Measurements from ENCODE around the gene PVR. TPM values are rescaled to one million over a fixed set of nuclear protein-coding genes. Genes with fewer than 3 reads are reported as not detected.
A peak's percentile ranks its signal among the peaks of the same experiment; 100 is the strongest.
"Not testable (repeated sequence)": the region's sequence is repeated elsewhere in the genome, so short reads cannot be mapped to it uniquely, and the experiment has no call there.

PVR gene
- total RNA-seq, 2 donors from 2014 or later: 21.2 to 31.6 TPM

DNA sequence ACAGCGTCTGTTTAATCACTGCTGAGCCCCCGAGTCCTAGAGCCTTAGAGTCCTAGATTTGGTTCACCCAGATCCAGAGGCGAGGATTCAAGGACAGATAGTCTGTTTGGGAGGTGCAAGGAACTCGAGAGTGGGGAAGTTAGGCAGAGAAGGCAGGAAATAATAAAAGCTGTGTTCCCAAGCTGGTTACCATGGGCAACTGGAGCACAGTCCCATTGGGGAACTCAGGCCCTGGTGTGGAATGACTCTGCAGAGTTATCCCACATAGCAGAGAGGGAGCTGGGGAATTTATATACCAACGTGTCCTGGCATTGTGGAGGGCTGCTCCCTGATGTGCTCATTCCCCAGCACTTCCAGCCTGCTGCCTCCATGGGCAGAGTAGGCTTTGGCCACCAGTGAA, 20.6 kb upstream of the PVR start:
- no peak overlapping the region for H3K27ac ChIP-seq (ENCODE audit: low read depth, low read length)
- H3K36me3 ChIP-seq (ENCODE audit: control insufficient read depth, insufficient read depth, low read length): no peaks in the 10 kb centered on the region
- TF ChIP-seq, protein P1, sequence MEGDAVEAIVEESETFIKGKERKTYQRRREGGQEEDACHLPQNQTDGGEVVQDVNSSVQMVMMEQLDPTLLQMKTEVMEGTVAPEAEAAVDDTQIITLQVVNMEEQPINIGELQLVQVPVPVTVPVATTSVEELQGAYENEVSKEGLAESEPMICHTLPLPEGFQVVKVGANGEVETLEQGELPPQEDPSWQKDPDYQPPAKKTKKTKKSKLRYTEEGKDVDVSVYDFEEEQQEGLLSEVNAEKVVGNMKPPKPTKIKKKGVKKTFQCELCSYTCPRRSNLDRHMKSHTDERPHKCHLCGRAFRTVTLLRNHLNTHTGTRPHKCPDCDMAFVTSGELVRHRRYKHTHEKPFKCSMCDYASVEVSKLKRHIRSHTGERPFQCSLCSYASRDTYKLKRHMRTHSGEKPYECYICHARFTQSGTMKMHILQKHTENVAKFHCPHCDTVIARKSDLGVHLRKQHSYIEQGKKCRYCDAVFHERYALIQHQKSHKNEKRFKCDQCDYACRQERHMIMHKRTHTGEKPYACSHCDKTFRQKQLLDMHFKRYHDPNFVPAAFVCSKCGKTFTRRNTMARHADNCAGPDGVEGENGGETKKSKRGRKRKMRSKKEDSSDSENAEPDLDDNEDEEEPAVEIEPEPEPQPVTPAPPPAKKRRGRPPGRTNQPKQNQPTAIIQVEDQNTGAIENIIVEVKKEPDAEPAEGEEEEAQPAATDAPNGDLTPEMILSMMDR (conservative IDR thresholded peaks at IDR 0.05): no peak
- Mint-ChIP-seq H3K4me1 (peaks cover 6% of the 10 kb centered on the region), H3K4me3 (no peak overlapping the region), H3K9me3 (no peaks in the 10 kb centered on the region), H3K36me3 (ENCODE audit: low read depth) (no peaks in the 10 kb centered on the region), H3K27me3 (ENCODE audit: insufficient read depth) (peaks cover 2% of the 10 kb centered on the region), H3K27ac (peak overlapping the region; percentile 14)
- DNase-seq: no peak
- no peaks in the 10 kb centered on the region for H3K4me1 ChIP-seq (ENCODE audit: control insufficient read depth, insufficient read depth, low read length)
- no peak overlapping the region for H3K9ac ChIP-seq (ENCODE audit: extremely low read depth, low read length, poor library complexity, severe bottlenecking)
- no peaks in the 10 kb centered on the region for H3K9me3 ChIP-seq (ENCODE audit: control insufficient read depth, low read length)
- 85 to 89% methylated on average over 3 to 5 of the region's 5 CpGs for WGBS, 2 experiments (ENCODE audit: insufficient coverage in 1 of 2, insufficient read length in 1 of 2)
- H3K4me3 ChIP-seq (ENCODE audit: low read length): no peak overlapping the region
- H3K27me3 ChIP-seq (ENCODE audit: control insufficient read depth, insufficient read depth, low read length, poor library complexity, severe bottlenecking): no peaks in the 10 kb centered on the region

DNA sequence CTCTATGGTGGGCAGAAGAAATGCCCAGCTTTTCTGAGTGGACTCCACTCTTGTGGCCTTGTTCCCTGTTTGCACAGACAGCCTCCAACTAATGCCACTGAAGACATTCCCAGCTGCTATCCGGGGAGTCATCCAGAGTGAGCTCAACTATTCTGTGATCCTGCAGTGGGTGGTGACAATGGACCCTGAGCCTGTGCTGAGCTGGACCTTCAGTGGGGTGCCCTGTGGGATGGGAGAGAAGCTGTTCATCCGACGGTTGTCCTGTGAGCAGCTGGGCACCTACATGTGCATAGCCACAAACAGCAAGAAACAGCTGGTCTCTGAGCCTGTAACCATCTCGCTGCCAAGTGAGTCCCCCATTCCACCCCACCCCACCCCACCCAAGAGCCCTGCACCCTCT, 20.1 kb upstream of the PVR start:
- no peak overlapping the region for H3K27ac ChIP-seq (ENCODE audit: low read depth, low read length)
- Mint-ChIP-seq H3K27me3 (ENCODE audit: insufficient read depth) (peaks cover 2% of the 10 kb centered on the region), H3K36me3 (ENCODE audit: low read depth) (no peaks in the 10 kb centered on the region), H3K4me1 (peaks cover 6% of the 10 kb centered on the region), H3K4me3 (no peak overlapping the region), H3K9me3 (no peaks in the 10 kb centered on the region), H3K27ac (no peak overlapping the region)
- WGBS, 2 experiments (ENCODE audit: insufficient coverage in 1 of 2, insufficient read length in 1 of 2): 89 to 97% methylated on average over 3 to 4 of the region's 4 CpGs
- TF ChIP-seq, protein P1 (conservative IDR thresholded peaks at IDR 0.05): no peak
- no peaks in the 10 kb centered on the region for H3K27me3 ChIP-seq (ENCODE audit: control insufficient read depth, insufficient read depth, low read length, poor library complexity, severe bottlenecking)
- no peaks in the 10 kb centered on the region for H3K36me3 ChIP-seq (ENCODE audit: control insufficient read depth, insufficient read depth, low read length)
- DNase-seq: no peak
- no peak overlapping the region for H3K4me3 ChIP-seq (ENCODE audit: low read length)
- no peaks in the 10 kb centered on the region for H3K4me1 ChIP-seq (ENCODE audit: control insufficient read depth, insufficient read depth, low read length)
- H3K9me3 ChIP-seq (ENCODE audit: control insufficient read depth, low read length): no peaks in the 10 kb centered on the region
- no peak overlapping the region for H3K9ac ChIP-seq (ENCODE audit: extremely low read depth, low read length, poor library complexity, severe bottlenecking)

GRCh38 chr19:44624840-44625354, 18.8 kb upstream of the PVR start:
- H3K4me1 ChIP-seq (ENCODE audit: control insufficient read depth, insufficient read depth, low read length): no peaks in the 10 kb centered on the region
- H3K9ac ChIP-seq (ENCODE audit: extremely low read depth, low read length, poor library complexity, severe bottlenecking): no peak overlapping the region
- H3K27ac ChIP-seq (ENCODE audit: low read depth, low read length): no peak overlapping the region
- 90 to 96% methylated on average over 4 of the region's 4 CpGs for WGBS, 2 experiments (ENCODE audit: insufficient coverage in 1 of 2, insufficient read length in 1 of 2)
- H3K27me3 Mint-ChIP-seq (ENCODE audit: insufficient read depth): peaks cover 2% of the 10 kb centered on the region
- H3K4me3 Mint-ChIP-seq: no peak overlapping the region
- H3K4me3 ChIP-seq (ENCODE audit: low read length): no peak overlapping the region
- no peaks in the 10 kb centered on the region for H3K36me3 ChIP-seq (ENCODE audit: control insufficient read depth, insufficient read depth, low read length)
- TF ChIP-seq, protein P1 (conservative IDR thresholded peaks at IDR 0.05): no peak
- H3K27me3 ChIP-seq (ENCODE audit: control insufficient read depth, insufficient read depth, low read length, poor library complexity, severe bottlenecking): no peaks in the 10 kb centered on the region
- peaks cover 3% of the 10 kb centered on the region for H3K36me3 Mint-ChIP-seq (ENCODE audit: low read depth)
- peaks cover 2% of the 10 kb centered on the region for H3K4me1 Mint-ChIP-seq
- no peak overlapping the region for H3K27ac Mint-ChIP-seq
- no peaks in the 10 kb centered on the region for H3K9me3 Mint-ChIP-seq
- H3K9me3 ChIP-seq (ENCODE audit: control insufficient read depth, low read length): no peaks in the 10 kb centered on the region
- no peak for DNase-seq

DNA sequence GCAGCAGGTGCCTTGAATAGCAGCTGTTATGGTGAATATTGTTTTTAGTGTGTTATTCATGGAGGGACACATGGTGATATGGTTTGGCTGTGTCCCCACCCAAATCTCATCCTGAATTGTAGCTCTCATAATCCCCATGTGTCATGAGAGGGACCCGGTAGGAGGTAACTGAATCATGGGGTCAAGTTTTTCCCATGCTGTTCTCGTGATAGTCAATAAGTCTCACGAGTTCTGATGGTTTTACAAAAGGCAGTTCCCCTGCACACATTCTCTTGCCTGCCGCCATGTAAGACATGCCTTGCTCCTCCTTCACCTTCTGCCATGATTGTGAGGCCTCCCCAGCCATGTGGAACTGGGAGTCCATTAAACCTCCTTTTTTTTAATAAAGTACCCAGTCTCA, 18.1 kb upstream of the PVR start:
- H3K9me3 Mint-ChIP-seq; H3K36me3 Mint-ChIP-seq (ENCODE audit: low read depth); H3K27me3 ChIP-seq (ENCODE audit: control insufficient read depth, insufficient read depth, low read length, poor library complexity, severe bottlenecking); H3K4me1 Mint-ChIP-seq; H3K4me1 ChIP-seq (ENCODE audit: control insufficient read depth, insufficient read depth, low read length); H3K4me3 Mint-ChIP-seq; H3K27me3 Mint-ChIP-seq (ENCODE audit: insufficient read depth); H3K9ac ChIP-seq (ENCODE audit: extremely low read depth, low read length, poor library complexity, severe bottlenecking); H3K27ac ChIP-seq (ENCODE audit: low read depth, low read length); H3K9me3 ChIP-seq (ENCODE audit: control insufficient read depth, low read length); H3K27ac Mint-ChIP-seq; H3K36me3 ChIP-seq (ENCODE audit: control insufficient read depth, insufficient read depth, low read length); DNase-seq; H3K4me3 ChIP-seq (ENCODE audit: low read length): not testable (repeated sequence)
- WGBS, 2 experiments (ENCODE audit: insufficient coverage in 1 of 2, insufficient read length in 1 of 2): 89 to 91% methylated on average over 4 of the region's 4 CpGs

Data from endodermal cell (in vitro differentiated cells).